Activated T-helper 1 cell treated with Interleukin-2 at 50 U/mL for 16 hours (primary cell): ENCODE results near the gene GJA1.
"Not testable (repeated sequence)": the region's sequence is repeated elsewhere in the genome, so short reads cannot be mapped to it uniquely, and the experiment has no call there.

Experiments
- DNase-seq: peaks from one replicate; pipeline ENCODE4 v3.0.0-alpha.2; 2020; ENCODE audit warnings: low read depth

Gene GJA1

GRCh38 chr6:121435444-121436069 lies at the start of gene GJA1:
Gene GJA1, plus strand, starts transcription at chr6:121435646. Its CDS starts 11,202 bp downstream, at chr6:121446848.
- no peak for DNase-seq

GRCh38 chr6:121386551-121386950 lies 48.9 kb upstream of the GJA1 start:
- not testable (repeated sequence) for DNase-seq

- DNase-seq = no peak
Observed at GRCh38 chr6:121389419-121389818, 46.0 kb upstream of the GJA1 start.

GRCh38 chr6:121393731-121394505 lies 41.5 kb upstream of the GJA1 start:
- no peak for DNase-seq

- DNase-seq = no peak
Observed at GRCh38 chr6:121395736-121396135, 39.7 kb upstream of the GJA1 start.

- DNase-seq = not testable (repeated sequence)
Observed at GRCh38 chr6:121397188-121397587, 38.3 kb upstream of the GJA1 start.

GRCh38 chr6:121398127-121398526 lies 37.3 kb upstream of the GJA1 start:
- DNase-seq = no peak

- DNase-seq = no peak
Observed at GRCh38 chr6:121399966-121400365, 35.5 kb upstream of the GJA1 start.

- DNase-seq = no peak
Observed at GRCh38 chr6:121403964-121404363, 31.5 kb upstream of the GJA1 start.

GRCh38 chr6:121405306-121405705 lies 30.1 kb upstream of the GJA1 start:
- no peak for DNase-seq

GRCh38 chr6:121408321-121408720 lies 27.1 kb upstream of the GJA1 start:
- no peak for DNase-seq

GRCh38 chr6:121413879-121414278 lies 21.6 kb upstream of the GJA1 start:
- DNase-seq = no peak

GRCh38 chr6:121418346-121418745 lies 17.1 kb upstream of the GJA1 start:
- no peak for DNase-seq

GRCh38 chr6:121426686-121427085 lies 8.8 kb upstream of the GJA1 start:
- DNase-seq = no peak

GRCh38 chr6:121428872-121429756 lies 6.3 kb upstream of the GJA1 start:
- no peak for DNase-seq

GRCh38 chr6:121430514-121431460 lies 4.7 kb upstream of the GJA1 start:
- no peak for DNase-seq

GRCh38 chr6:121431776-121432175 lies 3.7 kb upstream of the GJA1 start:
- DNase-seq = not testable (repeated sequence)

- DNase-seq = no peak
Observed at GRCh38 chr6:121434037-121434770, 1.2 kb upstream of the GJA1 start.

- no peak for DNase-seq
Observed at GRCh38 chr6:121436274-121436857, 920 bp downstream of the GJA1 start.
